ENCODE measurements around the gene SPDYA. TPM values are rescaled to one million over a fixed set of nuclear protein-coding genes. Genes with fewer than 3 reads are reported as not detected.

SPDYA gene
- total and polyA plus RNA-seq, 2 of the 13 experiments (the other 11 are each of a cell fraction or from before 2014, with no cell fraction given), result 0.32 to 0.75 TPM

DNA sequence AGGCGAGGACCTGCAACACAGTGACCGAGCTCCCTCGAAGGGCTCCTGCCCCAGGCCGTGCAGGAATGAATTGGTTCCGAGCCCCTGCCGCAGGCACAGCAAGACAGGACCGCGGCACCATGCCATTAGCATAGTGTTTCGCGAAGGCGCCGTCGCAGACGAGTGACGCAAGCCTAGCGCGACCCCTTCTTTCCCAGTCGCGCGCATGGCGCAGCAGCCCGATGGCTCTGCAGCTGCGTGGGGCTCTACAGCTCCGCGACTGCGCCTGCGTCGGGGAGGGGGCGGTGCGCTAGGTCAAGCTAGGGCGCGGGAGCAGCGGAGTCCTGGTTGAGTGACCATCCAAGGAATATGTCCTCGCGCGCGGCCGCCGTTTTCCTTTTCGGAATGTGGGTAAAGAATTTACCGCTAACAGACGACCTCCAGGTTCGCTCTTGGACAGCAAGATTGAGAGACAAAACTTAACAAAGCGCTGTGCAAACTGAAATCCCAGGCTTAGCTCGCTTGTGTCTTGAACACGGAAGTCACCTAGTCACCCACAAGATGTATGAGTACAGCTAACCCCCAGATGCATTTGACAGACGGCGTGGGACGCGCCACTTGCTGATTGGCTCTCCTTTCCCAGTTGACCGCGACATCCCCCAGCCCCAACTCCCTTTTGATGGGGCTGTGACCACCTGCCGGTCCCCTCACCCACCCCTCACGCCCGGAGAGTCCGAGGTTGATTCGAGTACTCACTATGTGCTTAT is 59.7 kb downstream of the SPDYA start, which contains the start of gene TRMT61B (continued):
- TF ChIP-seq, protein P1, sequence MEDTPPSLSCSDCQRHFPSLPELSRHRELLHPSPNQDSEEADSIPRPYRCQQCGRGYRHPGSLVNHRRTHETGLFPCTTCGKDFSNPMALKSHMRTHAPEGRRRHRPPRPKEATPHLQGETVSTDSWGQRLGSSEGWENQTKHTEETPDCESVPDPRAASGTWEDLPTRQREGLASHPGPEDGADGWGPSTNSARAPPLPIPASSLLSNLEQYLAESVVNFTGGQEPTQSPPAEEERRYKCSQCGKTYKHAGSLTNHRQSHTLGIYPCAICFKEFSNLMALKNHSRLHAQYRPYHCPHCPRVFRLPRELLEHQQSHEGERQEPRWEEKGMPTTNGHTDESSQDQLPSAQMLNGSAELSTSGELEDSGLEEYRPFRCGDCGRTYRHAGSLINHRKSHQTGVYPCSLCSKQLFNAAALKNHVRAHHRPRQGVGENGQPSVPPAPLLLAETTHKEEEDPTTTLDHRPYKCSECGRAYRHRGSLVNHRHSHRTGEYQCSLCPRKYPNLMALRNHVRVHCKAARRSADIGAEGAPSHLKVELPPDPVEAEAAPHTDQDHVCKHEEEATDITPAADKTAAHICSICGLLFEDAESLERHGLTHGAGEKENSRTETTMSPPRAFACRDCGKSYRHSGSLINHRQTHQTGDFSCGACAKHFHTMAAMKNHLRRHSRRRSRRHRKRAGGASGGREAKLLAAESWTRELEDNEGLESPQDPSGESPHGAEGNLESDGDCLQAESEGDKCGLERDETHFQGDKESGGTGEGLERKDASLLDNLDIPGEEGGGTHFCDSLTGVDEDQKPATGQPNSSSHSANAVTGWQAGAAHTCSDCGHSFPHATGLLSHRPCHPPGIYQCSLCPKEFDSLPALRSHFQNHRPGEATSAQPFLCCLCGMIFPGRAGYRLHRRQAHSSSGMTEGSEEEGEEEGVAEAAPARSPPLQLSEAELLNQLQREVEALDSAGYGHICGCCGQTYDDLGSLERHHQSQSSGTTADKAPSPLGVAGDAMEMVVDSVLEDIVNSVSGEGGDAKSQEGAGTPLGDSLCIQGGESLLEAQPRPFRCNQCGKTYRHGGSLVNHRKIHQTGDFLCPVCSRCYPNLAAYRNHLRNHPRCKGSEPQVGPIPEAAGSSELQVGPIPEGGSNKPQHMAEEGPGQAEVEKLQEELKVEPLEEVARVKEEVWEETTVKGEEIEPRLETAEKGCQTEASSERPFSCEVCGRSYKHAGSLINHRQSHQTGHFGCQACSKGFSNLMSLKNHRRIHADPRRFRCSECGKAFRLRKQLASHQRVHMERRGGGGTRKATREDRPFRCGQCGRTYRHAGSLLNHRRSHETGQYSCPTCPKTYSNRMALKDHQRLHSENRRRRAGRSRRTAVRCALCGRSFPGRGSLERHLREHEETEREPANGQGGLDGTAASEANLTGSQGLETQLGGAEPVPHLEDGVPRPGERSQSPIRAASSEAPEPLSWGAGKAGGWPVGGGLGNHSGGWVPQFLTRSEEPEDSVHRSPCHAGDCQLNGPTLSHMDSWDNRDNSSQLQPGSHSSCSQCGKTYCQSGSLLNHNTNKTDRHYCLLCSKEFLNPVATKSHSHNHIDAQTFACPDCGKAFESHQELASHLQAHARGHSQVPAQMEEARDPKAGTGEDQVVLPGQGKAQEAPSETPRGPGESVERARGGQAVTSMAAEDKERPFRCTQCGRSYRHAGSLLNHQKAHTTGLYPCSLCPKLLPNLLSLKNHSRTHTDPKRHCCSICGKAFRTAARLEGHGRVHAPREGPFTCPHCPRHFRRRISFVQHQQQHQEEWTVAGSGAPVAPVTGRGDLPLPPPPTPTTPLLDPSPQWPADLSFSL (CRISPR knock-in tag; IDR thresholded peaks at IDR 0.05), result no peak
- TF ChIP-seq ZNF501 (CRISPR knock-in tag; IDR thresholded peaks at IDR 0.05), result peak; percentile 98
- peak; percentile 94 for TF ChIP-seq ZFY (CRISPR knock-in tag; IDR thresholded peaks at IDR 0.05)
- TF ChIP-seq TRIM24 (CRISPR knock-in tag; IDR thresholded peaks at IDR 0.05), result no peak
- no peak for TF ChIP-seq MTA3 (CRISPR knock-in tag; IDR thresholded peaks at IDR 0.05)
- peak; percentile 91 for TF ChIP-seq YY1 (IDR thresholded peaks at IDR 0.05; ENCODE audit: insufficient read depth, insufficient replicate concordance, low read depth, low read length)
- TF ChIP-seq, protein P2, sequence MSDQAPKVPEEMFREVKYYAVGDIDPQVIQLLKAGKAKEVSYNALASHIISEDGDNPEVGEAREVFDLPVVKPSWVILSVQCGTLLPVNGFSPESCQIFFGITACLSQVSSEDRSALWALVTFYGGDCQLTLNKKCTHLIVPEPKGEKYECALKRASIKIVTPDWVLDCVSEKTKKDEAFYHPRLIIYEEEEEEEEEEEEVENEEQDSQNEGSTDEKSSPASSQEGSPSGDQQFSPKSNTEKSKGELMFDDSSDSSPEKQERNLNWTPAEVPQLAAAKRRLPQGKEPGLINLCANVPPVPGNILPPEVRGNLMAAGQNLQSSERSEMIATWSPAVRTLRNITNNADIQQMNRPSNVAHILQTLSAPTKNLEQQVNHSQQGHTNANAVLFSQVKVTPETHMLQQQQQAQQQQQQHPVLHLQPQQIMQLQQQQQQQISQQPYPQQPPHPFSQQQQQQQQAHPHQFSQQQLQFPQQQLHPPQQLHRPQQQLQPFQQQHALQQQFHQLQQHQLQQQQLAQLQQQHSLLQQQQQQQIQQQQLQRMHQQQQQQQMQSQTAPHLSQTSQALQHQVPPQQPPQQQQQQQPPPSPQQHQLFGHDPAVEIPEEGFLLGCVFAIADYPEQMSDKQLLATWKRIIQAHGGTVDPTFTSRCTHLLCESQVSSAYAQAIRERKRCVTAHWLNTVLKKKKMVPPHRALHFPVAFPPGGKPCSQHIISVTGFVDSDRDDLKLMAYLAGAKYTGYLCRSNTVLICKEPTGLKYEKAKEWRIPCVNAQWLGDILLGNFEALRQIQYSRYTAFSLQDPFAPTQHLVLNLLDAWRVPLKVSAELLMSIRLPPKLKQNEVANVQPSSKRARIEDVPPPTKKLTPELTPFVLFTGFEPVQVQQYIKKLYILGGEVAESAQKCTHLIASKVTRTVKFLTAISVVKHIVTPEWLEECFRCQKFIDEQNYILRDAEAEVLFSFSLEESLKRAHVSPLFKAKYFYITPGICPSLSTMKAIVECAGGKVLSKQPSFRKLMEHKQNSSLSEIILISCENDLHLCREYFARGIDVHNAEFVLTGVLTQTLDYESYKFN (CRISPR knock-in tag; conservative IDR thresholded peaks at IDR 0.05), result peak; percentile 66
- peak; percentile 56; the same call in 1 of the 2 replicates for TF ChIP-seq FIP1L1 (IDR thresholded peaks at IDR 0.05; ENCODE audit: borderline replicate concordance, insufficient read depth, low read depth, low read length)
- TF ChIP-seq, protein P3, sequence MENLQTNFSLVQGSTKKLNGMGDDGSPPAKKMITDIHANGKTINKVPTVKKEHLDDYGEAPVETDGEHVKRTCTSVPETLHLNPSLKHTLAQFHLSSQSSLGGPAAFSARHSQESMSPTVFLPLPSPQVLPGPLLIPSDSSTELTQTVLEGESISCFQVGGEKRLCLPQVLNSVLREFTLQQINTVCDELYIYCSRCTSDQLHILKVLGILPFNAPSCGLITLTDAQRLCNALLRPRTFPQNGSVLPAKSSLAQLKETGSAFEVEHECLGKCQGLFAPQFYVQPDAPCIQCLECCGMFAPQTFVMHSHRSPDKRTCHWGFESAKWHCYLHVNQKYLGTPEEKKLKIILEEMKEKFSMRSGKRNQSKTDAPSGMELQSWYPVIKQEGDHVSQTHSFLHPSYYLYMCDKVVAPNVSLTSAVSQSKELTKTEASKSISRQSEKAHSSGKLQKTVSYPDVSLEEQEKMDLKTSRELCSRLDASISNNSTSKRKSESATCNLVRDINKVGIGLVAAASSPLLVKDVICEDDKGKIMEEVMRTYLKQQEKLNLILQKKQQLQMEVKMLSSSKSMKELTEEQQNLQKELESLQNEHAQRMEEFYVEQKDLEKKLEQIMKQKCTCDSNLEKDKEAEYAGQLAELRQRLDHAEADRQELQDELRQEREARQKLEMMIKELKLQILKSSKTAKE (CRISPR knock-in tag; IDR thresholded peaks at IDR 0.05; ENCODE audit: borderline replicate concordance), result peak; percentile 41; the same call in 1 of the 2 replicates
- TF ChIP-seq ZKSCAN1 (IDR thresholded peaks at IDR 0.05; ENCODE audit: low read length), result peak; percentile 90
- TF ChIP-seq, protein P4, sequence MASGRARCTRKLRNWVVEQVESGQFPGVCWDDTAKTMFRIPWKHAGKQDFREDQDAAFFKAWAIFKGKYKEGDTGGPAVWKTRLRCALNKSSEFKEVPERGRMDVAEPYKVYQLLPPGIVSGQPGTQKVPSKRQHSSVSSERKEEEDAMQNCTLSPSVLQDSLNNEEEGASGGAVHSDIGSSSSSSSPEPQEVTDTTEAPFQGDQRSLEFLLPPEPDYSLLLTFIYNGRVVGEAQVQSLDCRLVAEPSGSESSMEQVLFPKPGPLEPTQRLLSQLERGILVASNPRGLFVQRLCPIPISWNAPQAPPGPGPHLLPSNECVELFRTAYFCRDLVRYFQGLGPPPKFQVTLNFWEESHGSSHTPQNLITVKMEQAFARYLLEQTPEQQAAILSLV (CRISPR knock-in tag; IDR thresholded peaks at IDR 0.05; ENCODE audit: borderline replicate concordance), result peak; percentile 94
- TF ChIP-seq ZNF543 (CRISPR knock-in tag; IDR thresholded peaks at IDR 0.05), result no peak; the same call in 1 of the 2 replicates
- TF ChIP-seq ZFP36L2 (CRISPR knock-in tag; IDR thresholded peaks at IDR 0.05), result no peak; the same call in 1 of the 2 replicates
- peak; percentile 26 for TF ChIP-seq ZSCAN12 (CRISPR knock-in tag; IDR thresholded peaks at IDR 0.05)
- 0 out of 2 replicates have a peak, but pooled peaks have one; percentile 55 for TF ChIP-seq RARG (CRISPR knock-in tag; IDR thresholded peaks at IDR 0.05; ENCODE audit: low read depth)

All from HepG2 (cell line).